ENCODE data around the gene CLIC4.

DNA sequence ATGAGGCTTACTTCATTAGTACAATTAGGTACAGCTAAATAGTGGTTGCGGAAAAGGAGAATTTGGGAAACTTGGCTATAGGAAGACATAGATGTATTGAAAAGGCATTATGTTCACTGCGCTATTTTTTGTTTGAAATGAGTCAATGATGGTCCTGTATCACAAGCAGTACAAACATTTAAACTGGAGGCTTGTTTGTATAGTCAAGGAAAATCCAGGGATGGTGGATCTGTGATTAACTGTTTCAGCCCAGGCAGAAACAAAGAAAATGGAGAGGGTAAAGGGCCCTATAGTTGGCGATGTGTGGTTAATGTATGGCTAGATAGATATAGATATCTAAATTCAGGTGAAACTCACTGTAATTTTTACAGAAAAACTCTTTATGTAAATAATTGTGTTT lies 79.9 kb downstream of the CLIC4 start:
- TF ChIP-seq, protein P1, sequence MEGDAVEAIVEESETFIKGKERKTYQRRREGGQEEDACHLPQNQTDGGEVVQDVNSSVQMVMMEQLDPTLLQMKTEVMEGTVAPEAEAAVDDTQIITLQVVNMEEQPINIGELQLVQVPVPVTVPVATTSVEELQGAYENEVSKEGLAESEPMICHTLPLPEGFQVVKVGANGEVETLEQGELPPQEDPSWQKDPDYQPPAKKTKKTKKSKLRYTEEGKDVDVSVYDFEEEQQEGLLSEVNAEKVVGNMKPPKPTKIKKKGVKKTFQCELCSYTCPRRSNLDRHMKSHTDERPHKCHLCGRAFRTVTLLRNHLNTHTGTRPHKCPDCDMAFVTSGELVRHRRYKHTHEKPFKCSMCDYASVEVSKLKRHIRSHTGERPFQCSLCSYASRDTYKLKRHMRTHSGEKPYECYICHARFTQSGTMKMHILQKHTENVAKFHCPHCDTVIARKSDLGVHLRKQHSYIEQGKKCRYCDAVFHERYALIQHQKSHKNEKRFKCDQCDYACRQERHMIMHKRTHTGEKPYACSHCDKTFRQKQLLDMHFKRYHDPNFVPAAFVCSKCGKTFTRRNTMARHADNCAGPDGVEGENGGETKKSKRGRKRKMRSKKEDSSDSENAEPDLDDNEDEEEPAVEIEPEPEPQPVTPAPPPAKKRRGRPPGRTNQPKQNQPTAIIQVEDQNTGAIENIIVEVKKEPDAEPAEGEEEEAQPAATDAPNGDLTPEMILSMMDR (IDR thresholded peaks at IDR 0.05; ENCODE audit: insufficient read depth, low read depth, low read length) = no peak
- no peak for TF ChIP-seq EZH2 (IDR thresholded peaks at IDR 0.05; ENCODE audit: insufficient read depth, low read length)

Data from astrocyte (in vitro differentiated cells and primary cell).